ENCODE measurements around the gene AIFM3. TPM values are rescaled to one million over a fixed set of nuclear protein-coding genes. Genes with fewer than 3 reads are reported as not detected.

Gene AIFM3
- total RNA-seq, 1 experiment from 2014 or later, result 2.6 TPM

DNA sequence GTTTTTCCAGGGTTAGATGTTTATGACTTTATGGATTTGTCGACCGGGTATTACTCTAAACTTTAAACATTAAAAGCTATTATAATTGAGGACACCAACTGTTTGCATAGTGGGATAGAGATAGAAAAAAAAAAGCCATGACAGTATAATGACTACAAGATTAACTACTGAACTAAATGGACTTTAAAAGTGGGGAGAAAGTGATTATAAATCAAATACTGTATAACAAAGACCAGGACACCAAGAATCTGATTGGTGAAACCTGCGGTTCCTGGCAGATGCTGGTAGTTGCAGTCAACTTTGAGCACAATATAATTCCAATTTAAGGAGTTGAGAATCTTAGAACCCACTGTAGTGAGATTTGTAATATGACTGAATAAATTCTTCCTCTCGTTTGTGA is 47.3 kb upstream of the AIFM3 start (continued):
- TF ChIP-seq, protein P1, sequence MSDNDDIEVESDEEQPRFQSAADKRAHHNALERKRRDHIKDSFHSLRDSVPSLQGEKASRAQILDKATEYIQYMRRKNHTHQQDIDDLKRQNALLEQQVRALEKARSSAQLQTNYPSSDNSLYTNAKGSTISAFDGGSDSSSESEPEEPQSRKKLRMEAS (CRISPR knock-in tag; IDR thresholded peaks at IDR 0.05), result no peak
- TF ChIP-seq ETV6 (CRISPR knock-in tag; IDR thresholded peaks at IDR 0.05), result no peak
- no peak for TF ChIP-seq ATF2 (CRISPR knock-in tag; IDR thresholded peaks at IDR 0.05; ENCODE audit: borderline replicate concordance, low read depth)
- TF ChIP-seq, protein P2, sequence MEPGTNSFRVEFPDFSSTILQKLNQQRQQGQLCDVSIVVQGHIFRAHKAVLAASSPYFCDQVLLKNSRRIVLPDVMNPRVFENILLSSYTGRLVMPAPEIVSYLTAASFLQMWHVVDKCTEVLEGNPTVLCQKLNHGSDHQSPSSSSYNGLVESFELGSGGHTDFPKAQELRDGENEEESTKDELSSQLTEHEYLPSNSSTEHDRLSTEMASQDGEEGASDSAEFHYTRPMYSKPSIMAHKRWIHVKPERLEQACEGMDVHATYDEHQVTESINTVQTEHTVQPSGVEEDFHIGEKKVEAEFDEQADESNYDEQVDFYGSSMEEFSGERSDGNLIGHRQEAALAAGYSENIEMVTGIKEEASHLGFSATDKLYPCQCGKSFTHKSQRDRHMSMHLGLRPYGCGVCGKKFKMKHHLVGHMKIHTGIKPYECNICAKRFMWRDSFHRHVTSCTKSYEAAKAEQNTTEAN (CRISPR knock-in tag; IDR thresholded peaks at IDR 0.05), result no peak

- ATAC-seq, result no peak
- H3K36me3 Mint-ChIP-seq, result peaks cover 23% of the 10 kb centered on the region; the same call in 1 of the 2 replicates
Measured at GRCh38 chr22:20920881-20921203, 46.2 kb upstream of the AIFM3 start.

More at GRCh38 chr22:20920881-20921203, 46.2 kb upstream of the AIFM3 start:
- CTCF ChIA-PET, result interaction anchor here (0.9 to 3.3 kb wide), 6 partner anchors 35 to 164 kb away, joined by 3 to 14 read pairs (median 3); no protein-coding TSS in a partner anchor
- POLR2A ChIA-PET, result interaction anchor here (1.2 kb wide), 1 partner anchor 37 kb away, joined by 7 read pairs; no protein-coding TSS in a partner anchor
- H3K27me3 Mint-ChIP-seq (ENCODE audit: low read depth), result no peaks in the 10 kb centered on the region; the same call in 1 of the 2 replicates
- H3K4me1 Mint-ChIP-seq, result peaks cover 53% of the 10 kb centered on the region
- peak overlapping the region; percentile 95 for H3K4me3 Mint-ChIP-seq
- peak overlapping the region; percentile 79 for H3K27ac Mint-ChIP-seq
- no peak for DNase-seq (ENCODE audit: low spot score)
- TF ChIP-seq ZNF671 (CRISPR knock-in tag; IDR thresholded peaks at IDR 0.05) (no peak), STAT6 (CRISPR knock-in tag; conservative IDR thresholded peaks at IDR 0.05; ENCODE audit: low read depth) (no peak), ZNF423 (CRISPR knock-in tag; IDR thresholded peaks at IDR 0.05) (no peak), ZNF121 (CRISPR knock-in tag; IDR thresholded peaks at IDR 0.05) (no peak), NR2C2 (CRISPR knock-in tag; IDR thresholded peaks at IDR 0.05) (no peak), KAT7 (CRISPR knock-in tag; IDR thresholded peaks at IDR 0.05; ENCODE audit: borderline replicate concordance) (no peak), CREB1 (CRISPR knock-in tag; IDR thresholded peaks at IDR 0.05) (no peak), SMAD3 (CRISPR knock-in tag; IDR thresholded peaks at IDR 0.05; ENCODE audit: borderline replicate concordance) (no peak), FOXP1 (CRISPR knock-in tag; IDR thresholded peaks at IDR 0.05; ENCODE audit: borderline replicate concordance) (no peak), NR3C1 (CRISPR knock-in tag; conservative IDR thresholded peaks at IDR 0.05; ENCODE audit: low read depth) (no peak), ZNF138 (CRISPR knock-in tag; conservative IDR thresholded peaks at IDR 0.05) (no peak), GRHL2 (CRISPR knock-in tag; IDR thresholded peaks at IDR 0.05; ENCODE audit: insufficient replicate concordance, severe bottlenecking) (no peak), CDX4 (CRISPR knock-in tag; IDR thresholded peaks at IDR 0.05; ENCODE audit: borderline replicate concordance) (no peak)
- TF ChIP-seq, protein P3, sequence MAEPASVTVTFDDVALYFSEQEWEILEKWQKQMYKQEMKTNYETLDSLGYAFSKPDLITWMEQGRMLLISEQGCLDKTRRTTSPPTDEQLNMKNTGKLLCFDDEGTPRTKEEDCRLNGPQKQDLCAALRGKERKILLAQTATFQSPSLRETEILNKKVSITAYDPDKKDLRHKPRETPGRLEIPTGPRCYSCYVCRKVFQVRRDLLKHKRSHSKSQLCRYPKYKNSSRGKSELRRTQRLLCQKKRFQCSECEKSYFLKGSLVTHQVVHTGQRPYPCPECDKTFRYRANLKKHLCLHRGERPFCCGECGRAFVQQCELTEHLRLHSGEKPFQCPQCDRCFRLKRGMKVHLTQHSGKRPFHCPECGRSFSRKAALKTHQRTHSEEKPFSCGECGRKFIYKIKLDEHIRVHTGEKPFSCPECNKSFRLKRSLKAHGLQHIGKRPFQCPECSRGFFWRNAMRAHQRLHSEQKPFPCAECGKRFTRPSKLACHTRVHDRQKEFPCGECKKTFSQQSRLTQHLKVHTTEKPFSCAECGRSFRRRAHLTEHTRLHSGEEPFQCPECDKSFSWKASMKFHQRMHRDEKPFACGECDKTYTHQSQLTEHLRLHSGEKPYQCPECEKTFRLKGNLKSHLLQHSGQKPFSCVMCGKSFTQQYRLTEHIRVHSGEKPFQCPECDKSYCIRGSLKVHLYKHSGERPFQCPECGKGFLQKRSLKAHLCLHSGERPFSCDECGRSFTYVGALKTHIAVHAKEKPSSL (CRISPR knock-in tag; conservative IDR thresholded peaks at IDR 0.05), result no peak
- TF ChIP-seq, protein P4, sequence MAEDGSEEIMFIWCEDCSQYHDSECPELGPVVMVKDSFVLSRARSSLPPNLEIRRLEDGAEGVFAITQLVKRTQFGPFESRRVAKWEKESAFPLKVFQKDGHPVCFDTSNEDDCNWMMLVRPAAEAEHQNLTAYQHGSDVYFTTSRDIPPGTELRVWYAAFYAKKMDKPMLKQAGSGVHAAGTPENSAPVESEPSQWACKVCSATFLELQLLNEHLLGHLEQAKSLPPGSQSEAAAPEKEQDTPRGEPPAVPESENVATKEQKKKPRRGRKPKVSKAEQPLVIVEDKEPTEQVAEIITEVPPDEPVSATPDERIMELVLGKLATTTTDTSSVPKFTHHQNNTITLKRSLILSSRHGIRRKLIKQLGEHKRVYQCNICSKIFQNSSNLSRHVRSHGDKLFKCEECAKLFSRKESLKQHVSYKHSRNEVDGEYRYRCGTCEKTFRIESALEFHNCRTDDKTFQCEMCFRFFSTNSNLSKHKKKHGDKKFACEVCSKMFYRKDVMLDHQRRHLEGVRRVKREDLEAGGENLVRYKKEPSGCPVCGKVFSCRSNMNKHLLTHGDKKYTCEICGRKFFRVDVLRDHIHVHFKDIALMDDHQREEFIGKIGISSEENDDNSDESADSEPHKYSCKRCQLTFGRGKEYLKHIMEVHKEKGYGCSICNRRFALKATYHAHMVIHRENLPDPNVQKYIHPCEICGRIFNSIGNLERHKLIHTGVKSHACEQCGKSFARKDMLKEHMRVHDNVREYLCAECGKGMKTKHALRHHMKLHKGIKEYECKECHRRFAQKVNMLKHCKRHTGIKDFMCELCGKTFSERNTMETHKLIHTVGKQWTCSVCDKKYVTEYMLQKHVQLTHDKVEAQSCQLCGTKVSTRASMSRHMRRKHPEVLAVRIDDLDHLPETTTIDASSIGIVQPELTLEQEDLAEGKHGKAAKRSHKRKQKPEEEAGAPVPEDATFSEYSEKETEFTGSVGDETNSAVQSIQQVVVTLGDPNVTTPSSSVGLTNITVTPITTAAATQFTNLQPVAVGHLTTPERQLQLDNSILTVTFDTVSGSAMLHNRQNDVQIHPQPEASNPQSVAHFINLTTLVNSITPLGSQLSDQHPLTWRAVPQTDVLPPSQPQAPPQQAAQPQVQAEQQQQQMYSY (CRISPR knock-in tag; IDR thresholded peaks at IDR 0.05), result no peak
- H3K9me3 Mint-ChIP-seq, result no peaks in the 10 kb centered on the region

Data from WTC11 (cell line).